ENCODE measurements around the gene SP9.

Gene SP9

DNA sequence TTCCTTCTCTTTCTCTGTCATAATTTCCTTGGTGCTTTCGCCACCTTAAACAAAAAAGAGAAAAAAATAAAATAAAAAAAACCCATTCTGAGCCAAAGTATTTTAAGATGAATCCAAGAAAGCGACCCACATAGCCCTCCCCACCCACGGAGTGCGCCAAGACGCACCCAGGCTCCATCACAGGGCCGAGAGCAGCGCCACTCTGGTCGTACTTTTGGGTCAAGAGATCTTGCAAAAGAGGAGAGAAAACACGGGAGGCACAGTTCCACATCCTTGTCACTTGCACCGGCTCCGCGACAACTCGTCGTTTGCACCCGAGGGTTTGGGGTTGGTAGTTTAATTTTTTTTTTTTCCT, 1.8 kb upstream of the SP9 start:
- intact Hi-C loops (cut with DNase I): no loop called here
- no peak for DNase-seq

DNA sequence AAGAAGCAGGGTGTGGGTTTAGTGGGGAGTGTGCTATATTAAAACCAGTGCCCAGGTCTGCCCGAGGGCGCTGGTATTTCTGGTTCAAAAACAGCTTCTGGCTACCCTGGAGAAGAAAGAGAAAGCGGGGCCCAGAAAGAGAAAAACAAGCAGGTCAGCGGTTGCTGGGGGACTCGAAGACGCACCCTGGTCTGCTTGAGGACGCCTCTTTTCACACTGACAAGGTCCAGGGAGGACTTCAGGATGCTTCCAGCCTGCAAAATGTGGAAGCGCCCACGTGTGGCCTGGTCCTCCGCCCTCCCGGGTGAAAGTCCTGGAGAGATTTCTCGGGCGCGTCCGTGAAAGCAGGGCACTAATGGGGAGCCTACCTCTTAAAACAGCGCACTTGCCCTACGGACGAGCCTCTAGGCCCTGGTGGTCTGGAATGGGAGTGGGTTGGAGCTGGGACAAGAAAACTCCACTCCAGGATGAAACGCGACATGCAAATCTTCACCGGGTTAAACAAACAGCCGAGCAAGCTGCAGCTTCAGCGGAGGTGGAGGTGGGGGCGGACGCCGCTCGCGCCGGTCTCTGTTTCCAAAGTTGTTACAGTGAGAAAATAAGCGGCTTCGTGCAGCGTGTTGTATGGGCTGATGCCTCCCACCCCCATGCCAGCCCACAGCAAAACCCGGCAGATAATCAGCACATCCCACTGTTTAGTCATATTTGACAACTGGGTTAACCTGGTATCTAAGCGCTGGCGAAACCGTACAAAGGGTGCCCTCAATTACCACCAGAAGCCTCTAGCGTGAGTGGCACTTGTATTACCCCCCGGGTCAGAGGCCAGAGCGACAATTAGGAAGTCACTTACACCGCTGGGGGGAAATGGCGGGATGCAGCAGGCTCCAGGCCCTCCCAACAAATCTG, 1.1 kb upstream of the SP9 start:
- no peak for DNase-seq
- intact Hi-C loops (cut with DNase I): no loop called here

DNA sequence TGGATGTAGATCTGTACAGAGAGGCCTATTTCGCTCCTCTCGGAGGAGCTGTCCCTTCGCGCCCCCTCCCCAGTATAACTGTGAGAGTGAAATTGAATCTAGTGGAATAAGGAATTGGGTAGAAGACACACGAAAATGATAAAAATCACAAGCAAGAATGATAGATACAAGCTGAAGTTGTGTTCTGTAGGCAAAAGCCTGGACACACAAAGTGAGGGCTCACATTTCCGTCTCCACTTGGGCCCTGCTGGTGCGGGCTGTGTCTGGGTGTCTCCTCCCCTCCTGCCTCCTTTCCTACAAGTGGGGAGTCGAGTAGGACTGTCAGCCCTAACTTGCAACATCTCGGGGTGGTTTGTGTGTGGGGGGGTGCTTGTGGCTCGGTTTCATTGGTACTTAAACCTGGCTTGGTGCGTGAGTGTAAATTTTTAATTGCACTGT, 457 bp upstream of the SP9 start:
- no peak for DNase-seq
- intact Hi-C loops (cut with DNase I): no loop called here

DNA sequence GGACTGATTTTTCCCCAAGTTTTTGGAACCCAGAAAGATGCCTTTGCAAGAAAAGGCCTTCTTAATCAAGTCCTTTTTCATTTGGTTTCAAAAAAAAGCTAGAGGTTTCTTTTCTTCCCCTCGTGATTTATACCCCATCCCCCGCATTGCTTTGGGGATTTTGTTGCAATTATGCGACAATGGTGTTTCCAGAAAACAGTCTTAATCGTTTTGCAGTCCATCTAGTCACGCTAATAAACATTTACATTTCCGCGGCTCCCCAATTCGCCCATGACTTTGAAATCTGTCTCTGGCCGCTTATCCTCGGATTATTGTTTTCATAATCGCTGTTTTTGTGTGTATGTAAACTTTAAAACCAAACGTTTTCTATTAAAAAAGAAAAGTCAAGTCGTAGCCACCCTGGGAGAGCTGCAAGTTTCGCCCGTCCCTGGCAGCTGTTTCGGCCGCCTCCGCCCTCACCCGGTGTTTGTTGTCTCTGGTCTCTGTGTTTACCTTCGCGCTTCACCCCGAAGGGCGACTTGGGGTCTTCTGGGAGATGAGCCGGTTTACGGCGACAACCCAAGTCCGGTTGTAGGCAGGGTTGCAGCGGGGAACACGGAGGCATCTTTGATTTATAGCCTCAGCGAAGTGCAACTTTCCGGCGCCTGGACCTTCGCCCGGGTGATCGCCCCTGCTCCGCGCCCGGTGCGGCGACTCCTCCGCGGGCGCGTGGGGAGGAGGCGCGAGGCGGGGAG, 667 bp downstream of the SP9 start:
- DNase-seq: no peak
- intact Hi-C loops (cut with DNase I): no loop called here

DNA sequence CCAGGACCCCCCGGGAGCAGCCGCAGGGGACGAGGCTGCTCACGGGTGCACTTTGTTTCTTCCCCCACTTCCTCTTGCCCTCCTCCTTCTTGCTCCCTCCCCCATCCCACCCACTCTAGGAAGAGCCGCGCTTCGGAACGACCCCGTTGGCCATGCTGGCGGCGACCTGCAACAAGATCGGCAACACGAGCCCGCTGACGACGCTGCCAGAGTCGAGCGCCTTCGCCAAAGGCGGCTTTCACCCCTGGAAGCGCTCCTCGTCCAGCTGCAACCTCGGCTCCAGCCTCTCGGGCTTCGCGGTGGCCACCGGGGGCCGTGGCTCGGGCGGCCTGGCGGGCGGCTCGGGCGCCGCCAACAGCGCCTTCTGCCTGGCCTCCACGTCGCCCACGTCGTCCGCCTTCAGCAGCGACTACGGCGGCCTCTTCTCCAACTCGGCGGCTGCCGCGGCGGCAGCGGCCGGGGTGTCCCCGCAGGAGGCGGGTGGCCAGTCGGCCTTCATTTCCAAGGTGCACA, 1.3 kb downstream of the SP9 start:
- intact Hi-C loops (cut with DNase I): no loop called here

DNA sequence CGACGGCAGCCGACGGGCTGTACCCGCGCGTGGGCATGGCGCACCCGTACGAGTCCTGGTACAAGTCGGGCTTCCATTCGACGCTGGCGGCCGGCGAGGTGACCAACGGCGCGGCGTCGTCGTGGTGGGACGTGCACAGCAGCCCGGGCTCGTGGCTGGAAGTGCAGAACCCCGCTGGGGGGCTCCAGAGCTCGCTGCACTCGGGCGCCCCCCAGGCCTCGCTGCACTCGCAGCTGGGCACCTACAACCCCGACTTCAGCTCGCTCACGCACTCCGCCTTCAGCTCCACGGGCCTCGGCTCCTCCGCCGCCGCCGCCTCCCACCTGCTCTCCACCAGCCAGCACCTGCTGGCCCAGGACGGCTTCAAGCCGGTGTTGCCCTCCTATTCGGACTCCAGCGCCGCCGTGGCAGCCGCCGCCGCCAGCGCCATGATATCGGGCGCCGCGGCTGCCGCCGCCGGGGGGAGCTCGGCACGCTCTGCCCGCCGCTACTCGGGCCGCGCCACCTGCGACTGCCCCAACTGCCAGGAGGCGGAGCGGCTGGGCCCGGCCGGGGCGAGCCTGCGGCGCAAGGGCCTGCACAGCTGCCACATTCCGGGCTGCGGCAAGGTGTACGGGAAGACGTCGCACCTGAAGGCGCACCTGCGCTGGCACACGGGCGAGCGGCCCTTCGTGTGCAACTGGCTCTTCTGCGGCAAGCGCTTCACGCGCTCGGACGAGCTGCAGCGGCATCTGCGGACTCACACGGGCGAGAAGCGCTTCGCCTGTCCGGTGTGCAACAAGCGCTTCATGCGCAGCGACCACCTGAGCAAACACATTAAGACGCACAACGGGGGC, 2.0 kb downstream of the SP9 start:
- intact Hi-C loops (cut with DNase I): no loop called here
- DNase-seq: peak in 1 of 10 donors; percentile 80

More for the DNA sequence above, 1.3 kb downstream of the SP9 start:
- no peak for DNase-seq

DNA sequence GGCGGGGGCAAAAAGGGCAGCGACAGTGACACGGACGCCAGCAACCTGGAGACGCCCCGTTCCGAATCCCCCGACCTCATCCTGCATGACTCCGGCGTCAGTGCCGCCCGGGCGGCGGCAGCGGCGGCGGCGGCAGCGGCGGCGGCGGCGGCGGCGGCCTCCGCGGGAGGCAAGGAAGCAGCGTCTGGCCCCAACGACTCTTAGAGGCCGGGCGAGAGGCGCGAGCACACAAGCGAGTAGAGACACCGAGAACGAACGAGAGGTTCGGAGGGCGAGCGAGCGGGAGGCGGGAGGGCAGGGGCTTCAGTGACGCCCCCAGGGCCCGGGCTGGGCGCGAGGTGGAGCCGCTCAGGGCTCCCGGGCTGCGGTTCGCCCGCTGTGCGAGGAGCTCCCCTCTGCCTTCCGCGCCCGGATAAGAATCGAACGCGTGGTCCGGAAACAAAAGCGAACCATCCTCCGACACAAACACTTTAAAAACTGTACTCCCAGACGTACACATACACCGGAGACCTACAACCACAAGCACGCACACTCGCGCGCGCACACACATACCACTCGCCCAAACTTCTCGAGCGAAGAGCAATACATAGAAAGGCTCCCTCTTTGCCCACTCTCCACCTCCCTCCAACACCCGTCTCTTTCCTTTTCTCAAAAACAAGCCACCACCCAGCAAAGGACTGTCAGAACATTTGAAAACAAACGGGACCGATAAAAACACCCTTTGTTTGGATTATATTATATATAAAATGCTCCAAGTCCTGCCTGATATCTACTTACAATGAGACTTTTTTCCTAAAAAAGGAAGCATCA, 2.8 kb downstream of the SP9 start:
- no peak for DNase-seq
- intact Hi-C loops (cut with DNase I): no loop called here

DNA sequence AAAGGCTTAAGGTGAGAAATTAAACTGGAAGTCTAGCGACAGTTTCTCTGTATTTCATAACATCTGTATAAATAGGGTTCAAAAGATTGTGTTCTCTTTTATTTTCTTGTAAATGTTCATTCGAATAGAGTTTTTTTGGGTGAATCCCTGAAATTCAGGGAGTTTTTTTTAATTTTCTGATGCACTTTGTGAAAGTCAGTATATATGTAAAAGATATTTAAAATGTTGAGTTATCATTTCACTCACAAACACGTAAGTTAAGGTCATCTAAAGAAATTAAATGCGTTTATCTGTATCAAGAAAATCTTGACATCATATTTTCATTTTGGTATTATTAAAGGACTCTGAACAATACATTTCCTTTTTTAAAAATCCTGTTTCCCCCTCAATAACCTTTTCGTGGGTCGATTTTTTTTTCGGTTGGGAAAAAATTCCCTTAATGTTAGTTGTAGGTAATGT, 3.4 kb downstream of the SP9 start:
- DNase-seq: no peak
- intact Hi-C loops (cut with DNase I): no loop called here

DNA sequence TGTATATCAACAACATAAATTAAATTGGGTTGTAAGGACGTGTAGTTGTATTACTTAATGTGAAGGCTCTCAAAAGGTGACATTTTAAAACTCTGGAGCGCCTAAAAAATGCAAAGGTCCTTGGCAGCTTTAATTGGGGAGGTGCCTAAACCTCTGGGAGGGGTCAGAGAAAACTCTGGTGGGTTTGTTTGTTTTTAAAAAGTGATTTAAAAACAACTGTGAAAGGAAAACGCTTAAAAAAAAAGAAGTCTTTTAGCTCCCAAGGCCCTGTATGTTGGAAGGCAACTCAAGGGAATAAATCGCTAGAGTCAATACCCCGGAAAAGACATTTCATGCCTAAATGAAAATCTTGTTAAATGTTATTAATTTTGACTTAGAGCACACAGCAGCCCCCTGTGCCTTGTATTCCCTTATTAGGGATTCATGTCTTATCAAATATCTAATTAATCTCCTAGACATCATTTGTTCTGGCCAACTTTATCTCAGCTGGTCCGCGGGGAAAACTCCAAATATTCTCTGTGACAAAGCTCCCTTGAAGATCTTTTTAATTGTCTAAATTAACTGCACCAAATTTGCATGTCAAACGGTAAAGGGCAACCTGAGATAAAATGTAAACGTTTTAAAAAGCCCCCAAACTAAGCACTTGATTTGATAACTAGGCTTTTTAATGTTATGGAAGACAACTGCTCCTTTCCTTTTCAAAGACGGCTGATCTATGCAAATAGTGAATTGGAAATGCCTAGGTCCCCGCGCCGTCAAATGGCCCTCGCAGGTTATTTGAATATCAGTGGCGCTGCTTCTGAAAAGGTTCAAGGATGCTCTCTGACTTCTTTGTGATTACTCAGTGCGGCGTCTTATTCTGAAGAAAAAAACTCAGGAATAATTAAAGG, 4.2 kb downstream of the SP9 start:
- intact Hi-C loops (cut with DNase I): no loop called here

DNA sequence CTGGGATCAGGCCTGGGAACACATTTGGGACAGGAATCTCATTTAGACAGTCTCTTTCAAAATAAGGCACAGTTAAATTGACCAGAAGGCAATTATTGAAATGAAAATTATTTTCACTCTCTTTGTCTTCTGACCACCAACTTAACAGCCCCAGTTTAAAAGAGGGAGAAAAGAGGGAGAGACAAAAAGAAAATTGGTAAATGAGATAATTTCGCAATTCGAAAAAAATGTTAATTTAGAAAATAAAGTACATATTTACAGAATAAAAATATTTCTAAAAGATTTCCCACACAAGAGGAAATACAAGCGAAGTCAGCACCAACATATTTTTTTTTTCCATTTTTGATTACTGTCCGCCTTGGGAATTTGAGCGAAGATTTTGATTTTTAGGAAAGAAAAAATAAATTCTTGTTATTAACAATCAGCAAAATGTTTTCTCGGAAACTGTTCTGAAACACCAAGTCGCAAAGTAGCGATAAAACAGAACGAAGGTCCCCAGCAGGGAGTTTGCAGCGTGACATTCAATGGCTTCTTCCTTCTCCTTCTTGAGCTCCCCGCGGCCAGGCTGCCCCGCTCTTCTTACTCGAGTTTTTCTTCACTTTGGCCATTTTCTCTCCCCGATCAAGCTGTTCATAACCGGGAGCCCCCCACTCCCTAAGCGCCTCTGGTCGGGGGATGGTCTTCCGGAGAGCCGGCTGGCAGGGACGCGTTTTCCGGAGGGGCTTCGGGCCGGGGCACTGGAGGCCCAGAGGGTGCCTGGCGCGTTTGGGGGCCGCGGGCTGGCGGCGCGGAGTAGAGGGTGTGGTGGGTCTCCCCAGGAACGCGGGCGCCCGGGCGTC, 5.0 kb downstream of the SP9 start:
- DNase-seq: no peak
- intact Hi-C loops (cut with DNase I): loop anchor here (5.0 kb wide), 4 partner anchors 92 to 1312 kb away; partner anchors contain the start of gene OLA1

More for the DNA sequence above, 4.2 kb downstream of the SP9 start:
- no peak for DNase-seq

DNA sequence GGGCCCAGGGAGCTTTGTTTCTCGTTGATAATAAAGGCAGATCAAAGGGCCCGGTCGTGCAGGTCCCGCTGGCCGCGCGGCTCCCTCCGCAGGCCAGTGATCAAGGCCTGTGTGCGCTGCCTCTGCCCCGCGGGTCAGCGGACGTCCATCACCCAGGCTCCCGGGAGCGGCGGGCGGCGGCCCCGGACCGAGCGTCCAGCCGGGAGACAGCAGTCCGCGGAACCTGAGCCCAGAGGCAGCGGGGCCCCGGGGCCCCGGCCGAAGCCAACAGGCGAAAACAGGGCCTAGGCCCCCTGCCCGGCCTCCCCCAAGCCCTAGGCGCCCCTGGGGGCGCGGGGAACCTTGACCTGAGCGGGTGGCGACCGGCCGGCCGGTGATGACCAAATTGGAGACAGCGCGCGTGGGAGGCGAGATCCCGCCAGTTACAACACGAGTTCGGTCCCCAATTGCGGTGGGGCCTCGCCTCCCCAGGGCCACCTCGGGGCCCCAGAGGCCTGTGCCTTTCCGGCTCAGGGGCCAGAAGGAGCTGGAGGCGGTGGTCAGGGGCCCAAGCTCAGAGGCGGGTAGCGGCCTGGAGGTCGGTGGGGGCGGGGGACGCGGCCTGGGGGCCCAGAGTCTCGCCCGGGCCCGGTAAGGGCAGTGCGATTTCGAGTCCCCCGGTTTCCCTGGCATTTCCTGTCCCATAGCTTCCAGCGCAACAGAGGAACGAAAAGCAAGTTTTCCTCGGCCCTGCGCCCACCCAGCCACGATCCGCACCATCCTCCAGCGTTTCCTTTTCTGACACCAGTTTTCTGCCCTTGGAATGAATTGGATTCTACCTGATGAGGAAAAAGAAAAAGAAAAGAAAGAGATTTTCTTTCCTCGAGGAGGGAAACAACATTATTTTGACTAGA, 5.9 kb downstream of the SP9 start:
- intact Hi-C loops (cut with DNase I): loop anchor here (1.0 to 5.0 kb wide), 5 partner anchors 93 to 1313 kb away; partner anchors contain the start of gene OLA1

DNA sequence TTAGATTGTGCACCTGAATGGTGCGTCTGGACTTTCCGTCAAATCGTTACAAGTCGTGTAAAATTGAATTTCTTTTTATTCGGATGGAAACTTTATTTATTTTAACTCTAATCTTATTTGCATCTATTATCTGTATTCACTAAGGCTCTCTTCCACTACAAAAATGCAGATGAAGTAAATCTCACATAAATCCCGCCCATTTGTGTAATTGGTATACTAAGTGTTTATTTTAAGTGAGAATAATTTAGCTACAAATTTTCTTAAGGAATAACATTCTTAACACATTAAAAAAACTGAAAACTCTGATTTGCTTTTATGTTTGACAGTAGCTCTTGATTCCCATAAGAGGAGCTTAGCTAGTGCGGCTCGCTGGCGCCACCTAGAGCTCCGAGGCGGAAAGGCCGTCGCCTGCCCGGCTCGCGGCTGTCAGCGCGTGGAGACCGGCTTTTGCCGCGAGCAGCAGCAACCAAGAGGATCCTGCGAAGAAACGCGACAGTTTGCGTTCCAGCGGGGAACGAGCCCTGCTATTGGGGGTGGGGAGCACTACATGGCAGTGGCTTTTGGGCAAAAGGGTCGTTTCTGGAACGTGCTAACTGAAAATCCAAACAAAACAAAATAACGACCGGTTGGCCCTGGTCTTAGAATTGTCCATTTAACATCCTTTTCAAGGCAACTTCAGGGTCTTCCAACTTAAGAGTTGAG, 6.7 kb downstream of the SP9 start:
- intact Hi-C loops (cut with DNase I): loop anchor here (1.0 to 5.0 kb wide), 5 partner anchors 94 to 1314 kb away; partner anchors contain the start of gene OLA1
- DNase-seq: peak; percentile 77 to 98 (median 88)

More for the DNA sequence above, 5.9 kb downstream of the SP9 start:
- DNase-seq: no peak

DNA sequence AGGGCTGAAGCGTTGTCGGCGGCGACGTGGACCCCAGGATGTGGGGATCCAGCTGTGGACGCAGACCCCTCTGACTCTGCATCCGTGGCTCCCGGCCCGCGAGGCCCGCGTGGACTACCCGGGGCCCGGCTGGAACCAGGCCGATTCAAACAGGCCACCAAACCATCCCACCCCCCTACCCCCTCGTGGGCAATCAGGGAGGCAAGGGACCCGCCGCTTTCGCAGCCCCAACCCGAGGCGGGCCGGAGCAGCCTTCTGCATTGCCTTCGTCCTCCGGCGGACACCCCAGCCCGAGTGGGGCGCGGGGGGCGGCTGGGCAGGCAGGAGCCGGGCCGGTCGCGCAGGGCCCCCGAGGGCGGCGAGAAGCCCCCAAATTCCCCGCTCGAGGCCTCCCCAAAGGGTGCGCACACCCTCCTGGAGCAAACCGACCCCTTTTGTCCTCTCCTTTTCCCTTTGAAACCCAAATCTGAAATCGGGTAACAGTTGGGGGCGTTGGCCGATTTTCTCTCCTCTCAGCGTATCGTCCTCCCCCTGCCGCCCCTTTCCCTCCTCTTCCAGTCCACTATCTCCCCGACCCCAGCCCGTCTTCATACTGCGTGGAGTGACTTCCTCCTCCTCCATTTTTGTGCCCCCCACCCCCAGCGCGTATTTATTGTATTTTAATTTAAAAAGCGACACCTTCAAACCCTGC, 7.4 kb downstream of the SP9 start:
- no peak for DNase-seq
- intact Hi-C loops (cut with DNase I): loop anchor here (1.0 to 5.0 kb wide), 5 partner anchors 95 to 1315 kb away; partner anchors contain the start of gene OLA1

DNA sequence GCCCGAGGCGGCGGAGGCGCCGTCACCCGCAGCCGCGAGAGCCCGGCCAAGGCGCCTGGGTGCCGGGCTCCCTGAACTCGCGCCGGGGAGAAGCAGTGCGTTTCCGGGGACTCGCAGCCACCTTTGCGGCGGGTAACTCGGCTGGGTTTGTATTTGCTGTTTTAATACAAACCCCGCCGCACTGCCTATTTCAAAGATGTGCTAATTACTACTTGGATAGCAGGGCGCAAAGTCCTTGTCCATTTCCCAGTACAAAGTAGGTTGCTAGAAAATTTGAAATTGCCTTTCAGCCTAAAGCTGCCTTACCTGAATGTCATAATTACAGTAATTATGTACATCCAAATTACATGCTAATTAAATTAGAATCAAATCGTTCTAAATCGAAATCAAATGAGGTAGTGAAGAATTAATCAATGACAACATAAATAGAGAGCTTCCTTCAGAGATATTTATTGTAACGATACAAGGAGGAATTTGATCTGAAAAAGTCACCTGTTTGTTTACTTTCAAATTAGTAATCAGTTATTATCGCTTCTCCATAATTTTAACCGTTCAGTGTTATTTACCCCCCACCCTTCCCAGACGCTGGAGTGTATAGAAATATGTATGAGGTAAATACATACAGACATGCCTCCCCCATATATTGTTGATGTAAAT, 8.1 kb downstream of the SP9 start:
- DNase-seq: no peak
- intact Hi-C loops (cut with DNase I): loop anchor here (5.0 kb wide), 4 partner anchors 96 to 1316 kb away; partner anchors contain the start of gene OLA1

DNA sequence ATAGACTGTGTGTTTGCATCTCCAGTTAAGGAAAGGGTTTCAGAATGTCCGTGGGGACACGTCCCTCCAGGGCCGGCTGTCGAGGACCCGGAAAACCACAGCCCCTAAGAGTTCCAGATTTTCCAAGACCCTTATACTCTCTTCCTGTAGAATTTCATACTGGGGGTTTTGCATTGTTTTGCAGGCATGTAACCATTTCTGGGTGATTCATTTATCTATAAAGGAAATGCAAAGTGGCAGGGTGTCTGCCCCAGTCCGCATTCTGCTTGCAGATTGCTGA, 8.5 kb downstream of the SP9 start:
- DNase-seq: no peak
- intact Hi-C loops (cut with DNase I): loop anchor here (5.0 kb wide), 4 partner anchors 96 to 1316 kb away; partner anchors contain the start of gene OLA1
